Spleen (tissue), 11 donors: ENCODE data around the gene DPYD. TPM values are rescaled to one million over a fixed set of nuclear protein-coding genes. Genes with fewer than 3 reads are reported as not detected.

Experiments used
- DNase-seq: peaks from one replicate; pipeline ENCODE4 v3.0.0-alpha.2; 2020
- H3K27ac ChIP-seq, 8 donors: fragments of 200-600 bp; sonication (generic) in 7 of 8; 1 replicate in 4 of 8; 2 replicates in 4 of 8; pipeline versions ENCODE4 v1.5.0 to v1.8.0; 2016 to 2021; ENCODE audit warnings: inconsistent platforms in 4 of 8, mild to moderate bottlenecking in 4 of 8, moderate library complexity in 1 of 8
- H3K27me3 ChIP-seq, 7 donors: fragments of 200-600 bp; sonication (generic) in 6 of 7; replicated peaks in 1 of 7; 1 replicate in 4 of 7; 2 replicates in 3 of 7; pipeline versions ENCODE4 v1.5.0 to v1.8.0; 2016 to 2021; ENCODE audit warnings: inconsistent platforms in 3 of 7, mild to moderate bottlenecking in 1 of 7
- H3K36me3 ChIP-seq, 6 donors: fragments of 200-600 bp; sonication (generic) in 5 of 6; 1 replicate in 4 of 6; 2 replicates in 2 of 6; pipeline versions ENCODE4 v1.5.0 to v1.8.0; 2016 to 2021; ENCODE audit warnings: inconsistent platforms in 2 of 6
- H3K4me1 ChIP-seq, 6 donors: fragments of 200-600 bp; sonication (generic) in 5 of 6; 1 replicate in 3 of 6; 2 replicates in 3 of 6; pipeline versions ENCODE4 v1.5.0 to v1.8.0; 2016 to 2021; ENCODE audit warnings: inconsistent platforms in 3 of 6
- H3K4me3 ChIP-seq, 8 donors: fragments of 200-600 bp; sonication (generic) in 7 of 8; 1 replicate in 4 of 8; 2 replicates in 4 of 8; pipeline versions ENCODE4 v1.5.0 to v1.8.0; 2016 to 2021; ENCODE audit warnings: inconsistent platforms in 4 of 8, mild to moderate bottlenecking in 4 of 8, moderate library complexity in 2 of 8
- H3K9me3 ChIP-seq, 8 donors: fragments of 200-600 bp; sonication (generic) in 7 of 8; 1 replicate in 4 of 8; 2 replicates in 4 of 8; pipeline versions ENCODE4 v1.5.0 to v1.8.0; 2016 to 2021; ENCODE audit warnings: inconsistent platforms in 4 of 8
- CTCF ChIP-seq, 11 experiments: fragments of 200-600 bp in 7 of 11; fragments of 450-650 bp in 4 of 11; sonication (generic) in 4 of 11; IDR thresholded peaks in 8 of 11; conservative IDR thresholded peaks in 3 of 11; 1 replicate in 7 of 11; 2 replicates in 4 of 11; pipeline versions ENCODE4 v1.4.0 to v1.8.0; 2016 to 2021; ENCODE audit warnings: antibody characterized with exemption in 11 of 11, inconsistent platforms in 4 of 11, mild to moderate bottlenecking in 1 of 11
- POLR2A ChIP-seq, 3 donors: fragments of 450-650 bp; IDR thresholded peaks; one replicate each; pipeline ENCODE4 v1.5.1; 2017; ENCODE audit warnings: antibody characterized with exemption in 3 of 3, mild to moderate bottlenecking in 1 of 3
- POLR2AphosphoS5 ChIP-seq, 3 donors: sonication (generic); formaldehyde crosslinking; IDR thresholded peaks; one replicate each; pipeline ENCODE4 v1.5.1; 2017; ENCODE audit warnings: antibody characterized with exemption in 3 of 3
- WGBS, 5 donors: extraction: QIAGEN DNeasy Blood & Tissue Kit in 3 of 5; methylation state at CpG; one replicate each; pipeline versions ENCODE4 v1.1.5 to v1.1.7; 2013 to 2018; 5-methylcytosine and 5-hydroxymethylcytosine counted together
- intact Hi-C: fragments of 100-400 bp; cut with DNase I; formaldehyde crosslinking; loops from one replicate; pipeline ENCODE4 v1.15.0; 2023; ENCODE audit warnings: low total_unique reads
- polyA plus RNA-seq, 3 donors: library from polyadenylated mRNA; stranded (reverse); fragments of 200-250 nt; gene quantifications; one replicate each; pipeline ENCODE4 v1.2.1, GENCODE V29; 2013
- total RNA-seq, 7 donors: library from RNA; depleted of rRNA in 3 of 7; stranded (reverse); fragments of >200 nt in 3 of 7; fragmentation: NEBNext Ultra II Directional in 4 of 7; extraction: Animal tissue kit (Norgen Biotek cat#: 25700) in 4 of 7; gene quantifications; one replicate each; pipeline versions ENCODE4 v1.1.0 to v1.2.1, GENCODE V29; 2016 to 2021
- donor health status: healthy with polysubstance abuse.
- donor health status: DM: no; HTN: no; CAD: no; lungs with moderate emphysema.
- donor health status: DM: no; HTN: no; CAD: no.
- donor health status: Bipolar disorder and iron deficiency.
- donor health status: healthy.
- donor health status: DM: no; HTN: no; CAD: no.
- donor health status: DM: yes; HTN: yes; CAD: no.

Gene DPYD
- total and polyA plus RNA-seq, 10 donors: 7.3 to 114 (median 92.3) TPM

GRCh38 chr1:97151651-97152050 lies 769.2 kb downstream of the DPYD start:
- H3K9me3 ChIP-seq: no peaks in the 10 kb centered on the region
- H3K27me3 ChIP-seq: no peaks in the 10 kb centered on the region
- intact Hi-C loops: loop anchor here (10.0 kb wide), 1 partner anchor 683 kb away; no protein-coding TSS in a partner anchor
- TF ChIP-seq CTCF (IDR thresholded peaks at IDR 0.05 in 8 of 11, conservative IDR thresholded peaks at IDR 0.05 in 3 of 11): no peak
- no peak for TF ChIP-seq POLR2AphosphoS5 (IDR thresholded peaks at IDR 0.05)
- TF ChIP-seq POLR2A (IDR thresholded peaks at IDR 0.05): no peak
- H3K27ac ChIP-seq: no peak overlapping the region
- H3K4me1 ChIP-seq: no peaks in the 10 kb centered on the region
- DNase-seq: no peak
- no peak overlapping the region for H3K4me3 ChIP-seq
- H3K36me3 ChIP-seq: peaks cover 0 to 6% (median 0%) of the 10 kb centered on the region in 6 donors

GRCh38 chr1:97145321-97145956 lies 775.4 kb downstream of the DPYD start:
- Histone ChIP-seq H3K9me3 (no peaks in the 10 kb centered on the region), H3K27ac (no peak overlapping the region), H3K4me1 (no peaks in the 10 kb centered on the region), H3K4me3 (no peak overlapping the region), H3K36me3 (no peaks in the 10 kb centered on the region), H3K27me3 (no peaks in the 10 kb centered on the region)
- DNase-seq: no peak
- TF ChIP-seq CTCF (IDR thresholded peaks at IDR 0.05 in 8 of 11, conservative IDR thresholded peaks at IDR 0.05 in 3 of 11): no peak
- no peak for TF ChIP-seq POLR2A (IDR thresholded peaks at IDR 0.05)
- TF ChIP-seq POLR2AphosphoS5 (IDR thresholded peaks at IDR 0.05): no peak
- 80 to 92% (median 83%) methylated on average over 6 of the region's 6 CpGs for WGBS, 5 donors
- intact Hi-C loops: no loop called here

GRCh38 chr1:97144527-97144926 lies 776.3 kb downstream of the DPYD start:
- Histone ChIP-seq H3K27ac (no peak overlapping the region), H3K9me3 (no peaks in the 10 kb centered on the region), H3K4me1 (no peaks in the 10 kb centered on the region), H3K36me3 (no peaks in the 10 kb centered on the region), H3K27me3 (no peaks in the 10 kb centered on the region), H3K4me3 (no peak overlapping the region)
- no peak for DNase-seq
- TF ChIP-seq POLR2AphosphoS5 (IDR thresholded peaks at IDR 0.05) (no peak), CTCF (IDR thresholded peaks at IDR 0.05 in 8 of 11, conservative IDR thresholded peaks at IDR 0.05 in 3 of 11) (no peak)
- intact Hi-C loops: no loop called here

- intact Hi-C loops: no loop called here
- Histone ChIP-seq H3K27ac (no peak overlapping the region), H3K36me3 (no peaks in the 10 kb centered on the region), H3K4me3 (no peak overlapping the region), H3K4me1 (peaks cover 0 to 6% (median 4%) of the 10 kb centered on the region in 6 donors), H3K9me3 (no peaks in the 10 kb centered on the region), H3K27me3 (no peaks in the 10 kb centered on the region)
- DNase-seq: no peak
- TF ChIP-seq POLR2A (IDR thresholded peaks at IDR 0.05): no peak
- TF ChIP-seq POLR2AphosphoS5 (IDR thresholded peaks at IDR 0.05): no peak
- TF ChIP-seq CTCF (IDR thresholded peaks at IDR 0.05 in 8 of 11, conservative IDR thresholded peaks at IDR 0.05 in 3 of 11): no peak
- WGBS, 5 donors: 82 to 94% (median 93%) methylated on average over 2 of the region's 2 CpGs
Observed at GRCh38 chr1:97143236-97143882, 777.5 kb downstream of the DPYD start.
